HEK293 (cell line): ENCODE results near the gene YIF1B.
A peak's percentile ranks its signal among the peaks of the same experiment; 100 is the strongest.

Source experiments
- BCL11A ChIP-seq: fragments of 450-650 bp; formaldehyde crosslinking; IDR thresholded peaks from 2 replicates; pipeline ENCODE4 v1.5.1; 2016; ENCODE audit warnings: low read depth, missing biosample characterization, missing genetic modification characterization
- BCL11B ChIP-seq: fragments of 450-650 bp; formaldehyde crosslinking; IDR thresholded peaks from 2 replicates; pipeline ENCODE4 v1.5.1; 2016; ENCODE audit warnings: low read depth, missing biosample characterization, missing genetic modification characterization
- GLIS1 ChIP-seq: fragments of 450-650 bp; formaldehyde crosslinking; IDR thresholded peaks from 2 replicates; pipeline ENCODE4 v1.5.1; 2016; ENCODE audit warnings: missing biosample characterization, missing genetic modification characterization
- KLF10 ChIP-seq: fragments of 450-650 bp; IDR thresholded peaks from 2 replicates; pipeline ENCODE4 v1.5.1; 2018; ENCODE audit warnings: missing biosample characterization, mild to moderate bottlenecking, missing genetic modification characterization
- SALL2 ChIP-seq: fragments of 450-650 bp; formaldehyde crosslinking; IDR thresholded peaks from 2 replicates; pipeline ENCODE4 v1.5.0; 2017; ENCODE audit warnings: missing biosample characterization, mild to moderate bottlenecking, missing genetic modification characterization, borderline replicate concordance
- ZBTB17 ChIP-seq: fragments of 450-650 bp; formaldehyde crosslinking; IDR thresholded peaks from 2 replicates; pipeline ENCODE4 v1.5.1; 2016; ENCODE audit warnings: missing biosample characterization, missing genetic modification characterization
- ZBTB21 ChIP-seq: fragments of 450-650 bp; formaldehyde crosslinking; IDR thresholded peaks from 2 replicates; pipeline ENCODE4 v1.5.1; 2017; ENCODE audit warnings: missing biosample characterization, missing genetic modification characterization
- ZBTB7A ChIP-seq: fragments of 450-650 bp; formaldehyde crosslinking; IDR thresholded peaks from 2 replicates; pipeline ENCODE4 v1.5.1; 2016; ENCODE audit warnings: low read depth, missing biosample characterization, missing genetic modification characterization
- ZNF2 ChIP-seq: fragments of 450-650 bp; formaldehyde crosslinking; IDR thresholded peaks from 2 replicates; pipeline ENCODE4 v1.5.1; 2016; ENCODE audit warnings: missing biosample characterization, missing genetic modification characterization
- ZNF239 ChIP-seq: fragments of 450-650 bp; formaldehyde crosslinking; IDR thresholded peaks from 2 replicates; pipeline ENCODE4 v1.5.1; 2016; ENCODE audit warnings: missing biosample characterization, missing genetic modification characterization
- ZNF324 ChIP-seq: fragments of 450-650 bp; formaldehyde crosslinking; IDR thresholded peaks from 2 replicates; pipeline ENCODE4 v1.5.1; 2016; ENCODE audit warnings: missing biosample characterization, missing genetic modification characterization
- ZNF48 ChIP-seq: fragments of 450-650 bp; formaldehyde crosslinking; IDR thresholded peaks from 2 replicates; pipeline ENCODE4 v1.5.1; 2016; ENCODE audit warnings: missing biosample characterization, missing genetic modification characterization
- ZNF560 ChIP-seq: fragments of 450-650 bp; formaldehyde crosslinking; IDR thresholded peaks from 2 replicates; pipeline ENCODE4 v1.5.1; 2017; ENCODE audit warnings: missing biosample characterization, missing genetic modification characterization, borderline replicate concordance
- ZNF621 ChIP-seq: fragments of 450-650 bp; formaldehyde crosslinking; IDR thresholded peaks from 2 replicates; pipeline ENCODE4 v1.5.1; 2017; ENCODE audit warnings: missing biosample characterization, missing genetic modification characterization
- ZNF623 ChIP-seq: fragments of 450-650 bp; formaldehyde crosslinking; IDR thresholded peaks from 2 replicates; pipeline ENCODE4 v1.5.1; 2016; ENCODE audit warnings: missing biosample characterization, missing genetic modification characterization
- ZSCAN18 ChIP-seq: fragments of 450-650 bp; formaldehyde crosslinking; IDR thresholded peaks from 2 replicates; pipeline ENCODE4 v1.5.1; 2016; ENCODE audit warnings: missing biosample characterization, missing genetic modification characterization
- ZSCAN23 ChIP-seq: fragments of 450-650 bp; formaldehyde crosslinking; IDR thresholded peaks from 2 replicates; pipeline ENCODE4 v1.5.1; 2016; ENCODE audit warnings: missing biosample characterization, missing genetic modification characterization
- ZXDB ChIP-seq: fragments of 450-650 bp; formaldehyde crosslinking; IDR thresholded peaks from 2 replicates; pipeline ENCODE4 v1.5.1; 2016; ENCODE audit warnings: missing biosample characterization, missing genetic modification characterization
- TF ChIP-seq, protein P1 (sequence below): fragments of 450-650 bp; formaldehyde crosslinking; IDR thresholded peaks from 2 replicates; pipeline ENCODE4 v1.5.1; 2016; ENCODE audit warnings: missing biosample characterization, missing genetic modification characterization
- TF ChIP-seq, protein P2 (sequence below): fragments of 450-650 bp; formaldehyde crosslinking; conservative IDR thresholded peaks from 2 replicates; pipeline ENCODE4 v1.5.1; 2016; ENCODE audit warnings: low read depth, missing biosample characterization, missing genetic modification characterization
- TF ChIP-seq, protein P3 (sequence below): sonication (generic); formaldehyde crosslinking; IDR thresholded peaks from 2 replicates; pipeline ENCODE4 v1.8.1; 2022; ENCODE audit warnings: mild to moderate bottlenecking, moderate library complexity, missing genetic modification reagents
- TF ChIP-seq, protein P4 (sequence below): fragments of 450-650 bp; formaldehyde crosslinking; IDR thresholded peaks from 2 replicates; pipeline ENCODE4 v1.5.1; 2016; ENCODE audit warnings: missing biosample characterization, missing genetic modification characterization
- TF ChIP-seq, protein P5 (sequence below): fragments of 450-650 bp; formaldehyde crosslinking; IDR thresholded peaks from 2 replicates; pipeline ENCODE4 v1.5.1; 2016; ENCODE audit warnings: missing biosample characterization, missing genetic modification characterization
- TF ChIP-seq, protein P6 (sequence below): fragments of 450-650 bp; formaldehyde crosslinking; IDR thresholded peaks from 2 replicates; pipeline ENCODE4 v1.5.1; 2016; ENCODE audit warnings: missing biosample characterization, missing genetic modification characterization

The YIF1B gene

DNA sequence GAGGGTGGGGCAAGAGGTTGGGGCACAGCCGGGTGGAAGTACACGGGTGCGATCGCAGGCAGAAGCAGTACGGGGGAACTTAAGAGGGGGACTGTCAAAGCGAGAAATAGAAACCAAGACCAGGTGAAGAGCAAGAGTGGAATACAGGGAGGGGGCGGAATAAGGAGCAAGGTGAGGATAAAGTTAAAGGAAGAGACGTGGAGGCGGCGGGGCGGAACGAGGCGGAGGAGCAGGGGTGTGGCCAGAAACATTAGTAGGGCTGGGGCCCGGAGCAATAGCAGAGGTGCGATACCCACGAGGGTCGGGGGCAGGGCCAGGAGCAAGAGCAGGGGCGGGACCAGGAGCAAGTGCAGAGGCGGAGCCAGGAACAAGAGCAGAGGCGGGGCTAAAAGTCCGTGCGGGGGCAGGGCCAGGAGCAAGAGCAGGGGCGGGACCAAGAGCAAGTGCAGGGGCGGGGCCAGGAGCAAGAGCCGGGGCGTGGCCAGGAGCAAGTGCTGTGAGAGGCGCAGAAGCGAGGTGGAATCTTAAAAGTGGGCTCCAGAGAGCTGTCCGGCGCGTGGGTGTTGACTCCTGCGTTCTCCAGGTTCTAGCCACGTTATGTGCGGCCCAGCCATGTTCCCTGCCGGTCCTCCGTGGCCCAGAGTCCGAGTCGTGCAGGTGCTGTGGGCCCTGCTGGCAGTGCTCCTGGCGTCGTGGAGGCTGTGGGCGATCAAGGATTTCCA lies 21.1 kb upstream of the YIF1B start (continued):
- peak; percentile 98 for TF ChIP-seq ZBTB7A (tag by site-specific recombination)
- peak; percentile 94 for TF ChIP-seq ZNF324 (tag by site-specific recombination)
- no peak for TF ChIP-seq ZNF560 (tag by site-specific recombination)
- no peak for TF ChIP-seq ZNF621 (tag by site-specific recombination)
- TF ChIP-seq GLIS1 (tag by site-specific recombination): peak; percentile 31; the same call in 1 of the 2 replicates
- TF ChIP-seq BCL11B (tag by site-specific recombination): peak; percentile 94
- TF ChIP-seq, protein P1, sequence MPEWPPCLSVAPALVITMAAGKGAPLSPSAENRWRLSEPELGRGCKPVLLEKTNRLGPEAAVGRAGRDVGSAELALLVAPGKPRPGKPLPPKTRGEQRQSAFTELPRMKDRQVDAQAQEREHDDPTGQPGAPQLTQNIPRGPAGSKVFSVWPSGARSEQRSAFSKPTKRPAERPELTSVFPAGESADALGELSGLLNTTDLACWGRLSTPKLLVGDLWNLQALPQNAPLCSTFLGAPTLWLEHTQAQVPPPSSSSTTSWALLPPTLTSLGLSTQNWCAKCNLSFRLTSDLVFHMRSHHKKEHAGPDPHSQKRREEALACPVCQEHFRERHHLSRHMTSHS (tag by site-specific recombination): no peak
- TF ChIP-seq BCL11A (tag by site-specific recombination): 0 out of 2 replicates have a peak, but pooled peaks have one; percentile 70
- TF ChIP-seq, protein P2, sequence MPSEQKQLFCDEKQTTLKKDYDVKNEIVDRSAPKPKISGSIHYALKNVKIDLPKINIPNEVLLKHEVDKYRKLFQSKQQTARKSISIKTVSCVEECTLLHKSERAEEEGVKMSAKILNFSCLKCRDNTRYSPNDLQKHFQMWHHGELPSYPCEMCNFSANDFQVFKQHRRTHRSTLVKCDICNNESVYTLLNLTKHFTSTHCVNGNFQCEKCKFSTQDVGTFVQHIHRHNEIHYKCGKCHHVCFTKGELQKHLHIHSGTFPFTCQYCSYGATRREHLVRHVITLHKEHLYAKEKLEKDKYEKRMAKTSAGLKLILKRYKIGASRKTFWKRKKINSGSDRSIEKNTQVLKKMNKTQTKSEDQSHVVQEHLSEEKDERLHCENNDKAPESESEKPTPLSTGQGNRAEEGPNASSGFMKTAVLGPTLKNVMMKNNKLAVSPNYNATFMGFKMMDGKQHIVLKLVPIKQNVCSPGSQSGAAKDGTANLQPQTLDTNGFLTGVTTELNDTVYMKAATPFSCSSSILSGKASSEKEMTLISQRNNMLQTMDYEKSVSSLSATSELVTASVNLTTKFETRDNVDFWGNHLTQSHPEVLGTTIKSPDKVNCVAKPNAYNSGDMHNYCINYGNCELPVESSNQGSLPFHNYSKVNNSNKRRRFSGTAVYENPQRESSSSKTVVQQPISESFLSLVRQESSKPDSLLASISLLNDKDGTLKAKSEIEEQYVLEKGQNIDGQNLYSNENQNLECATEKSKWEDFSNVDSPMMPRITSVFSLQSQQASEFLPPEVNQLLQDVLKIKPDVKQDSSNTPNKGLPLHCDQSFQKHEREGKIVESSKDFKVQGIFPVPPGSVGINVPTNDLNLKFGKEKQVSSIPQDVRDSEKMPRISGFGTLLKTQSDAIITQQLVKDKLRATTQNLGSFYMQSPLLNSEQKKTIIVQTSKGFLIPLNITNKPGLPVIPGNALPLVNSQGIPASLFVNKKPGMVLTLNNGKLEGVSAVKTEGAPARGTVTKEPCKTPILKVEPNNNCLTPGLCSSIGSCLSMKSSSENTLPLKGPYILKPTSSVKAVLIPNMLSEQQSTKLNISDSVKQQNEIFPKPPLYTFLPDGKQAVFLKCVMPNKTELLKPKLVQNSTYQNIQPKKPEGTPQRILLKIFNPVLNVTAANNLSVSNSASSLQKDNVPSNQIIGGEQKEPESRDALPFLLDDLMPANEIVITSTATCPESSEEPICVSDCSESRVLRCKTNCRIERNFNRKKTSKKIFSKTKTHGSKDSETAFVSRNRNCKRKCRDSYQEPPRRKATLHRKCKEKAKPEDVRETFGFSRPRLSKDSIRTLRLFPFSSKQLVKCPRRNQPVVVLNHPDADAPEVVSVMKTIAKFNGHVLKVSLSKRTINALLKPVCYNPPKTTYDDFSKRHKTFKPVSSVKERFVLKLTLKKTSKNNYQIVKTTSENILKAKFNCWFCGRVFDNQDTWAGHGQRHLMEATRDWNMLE (tag by site-specific recombination): 0 out of 2 replicates have a peak, but pooled peaks have one; percentile 21
- TF ChIP-seq ZNF623 (tag by site-specific recombination): peak; percentile 36; the same call in 1 of the 2 replicates
- TF ChIP-seq ZSCAN18 (tag by site-specific recombination): peak; percentile 86; the same call in 1 of the 2 replicates
- TF ChIP-seq, protein P3, sequence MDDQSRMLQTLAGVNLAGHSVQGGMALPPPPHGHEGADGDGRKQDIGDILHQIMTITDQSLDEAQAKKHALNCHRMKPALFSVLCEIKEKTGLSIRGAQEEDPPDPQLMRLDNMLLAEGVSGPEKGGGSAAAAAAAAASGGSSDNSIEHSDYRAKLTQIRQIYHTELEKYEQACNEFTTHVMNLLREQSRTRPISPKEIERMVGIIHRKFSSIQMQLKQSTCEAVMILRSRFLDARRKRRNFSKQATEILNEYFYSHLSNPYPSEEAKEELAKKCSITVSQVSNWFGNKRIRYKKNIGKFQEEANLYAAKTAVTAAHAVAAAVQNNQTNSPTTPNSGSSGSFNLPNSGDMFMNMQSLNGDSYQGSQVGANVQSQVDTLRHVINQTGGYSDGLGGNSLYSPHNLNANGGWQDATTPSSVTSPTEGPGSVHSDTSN (CRISPR knock-in tag): no peak
- TF ChIP-seq SALL2 (tag by site-specific recombination): no peak
- TF ChIP-seq, protein P4, sequence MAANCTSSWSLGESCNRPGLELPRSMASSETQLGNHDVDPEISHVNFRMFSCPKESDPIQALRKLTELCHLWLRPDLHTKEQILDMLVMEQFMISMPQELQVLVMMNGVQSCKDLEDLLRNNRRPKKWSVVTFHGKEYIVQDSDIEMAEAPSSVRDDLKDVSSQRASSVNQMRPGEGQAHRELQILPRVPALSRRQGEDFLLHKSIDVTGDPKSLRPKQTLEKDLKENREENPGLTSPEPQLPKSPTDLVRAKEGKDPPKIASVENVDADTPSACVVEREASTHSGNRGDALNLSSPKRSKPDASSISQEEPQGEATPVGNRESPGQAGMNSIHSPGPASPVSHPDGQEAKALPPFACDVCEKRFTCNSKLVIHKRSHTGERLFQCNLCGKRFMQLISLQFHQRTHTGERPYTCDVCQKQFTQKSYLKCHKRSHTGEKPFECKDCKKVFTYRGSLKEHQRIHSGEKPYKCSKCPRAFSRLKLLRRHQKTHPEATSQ (tag by site-specific recombination): peak; percentile 98
- TF ChIP-seq, protein P5, sequence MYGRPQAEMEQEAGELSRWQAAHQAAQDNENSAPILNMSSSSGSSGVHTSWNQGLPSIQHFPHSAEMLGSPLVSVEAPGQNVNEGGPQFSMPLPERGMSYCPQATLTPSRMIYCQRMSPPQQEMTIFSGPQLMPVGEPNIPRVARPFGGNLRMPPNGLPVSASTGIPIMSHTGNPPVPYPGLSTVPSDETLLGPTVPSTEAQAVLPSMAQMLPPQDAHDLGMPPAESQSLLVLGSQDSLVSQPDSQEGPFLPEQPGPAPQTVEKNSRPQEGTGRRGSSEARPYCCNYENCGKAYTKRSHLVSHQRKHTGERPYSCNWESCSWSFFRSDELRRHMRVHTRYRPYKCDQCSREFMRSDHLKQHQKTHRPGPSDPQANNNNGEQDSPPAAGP (tag by site-specific recombination): peak; percentile 73
- peak; percentile 89; the same call in 1 of the 2 replicates for TF ChIP-seq ZSCAN23 (tag by site-specific recombination)
- TF ChIP-seq KLF10 (tag by site-specific recombination): peak; percentile 95; the same call in 1 of the 2 replicates
- peak; percentile 95 for TF ChIP-seq ZNF2
- TF ChIP-seq, protein P6, sequence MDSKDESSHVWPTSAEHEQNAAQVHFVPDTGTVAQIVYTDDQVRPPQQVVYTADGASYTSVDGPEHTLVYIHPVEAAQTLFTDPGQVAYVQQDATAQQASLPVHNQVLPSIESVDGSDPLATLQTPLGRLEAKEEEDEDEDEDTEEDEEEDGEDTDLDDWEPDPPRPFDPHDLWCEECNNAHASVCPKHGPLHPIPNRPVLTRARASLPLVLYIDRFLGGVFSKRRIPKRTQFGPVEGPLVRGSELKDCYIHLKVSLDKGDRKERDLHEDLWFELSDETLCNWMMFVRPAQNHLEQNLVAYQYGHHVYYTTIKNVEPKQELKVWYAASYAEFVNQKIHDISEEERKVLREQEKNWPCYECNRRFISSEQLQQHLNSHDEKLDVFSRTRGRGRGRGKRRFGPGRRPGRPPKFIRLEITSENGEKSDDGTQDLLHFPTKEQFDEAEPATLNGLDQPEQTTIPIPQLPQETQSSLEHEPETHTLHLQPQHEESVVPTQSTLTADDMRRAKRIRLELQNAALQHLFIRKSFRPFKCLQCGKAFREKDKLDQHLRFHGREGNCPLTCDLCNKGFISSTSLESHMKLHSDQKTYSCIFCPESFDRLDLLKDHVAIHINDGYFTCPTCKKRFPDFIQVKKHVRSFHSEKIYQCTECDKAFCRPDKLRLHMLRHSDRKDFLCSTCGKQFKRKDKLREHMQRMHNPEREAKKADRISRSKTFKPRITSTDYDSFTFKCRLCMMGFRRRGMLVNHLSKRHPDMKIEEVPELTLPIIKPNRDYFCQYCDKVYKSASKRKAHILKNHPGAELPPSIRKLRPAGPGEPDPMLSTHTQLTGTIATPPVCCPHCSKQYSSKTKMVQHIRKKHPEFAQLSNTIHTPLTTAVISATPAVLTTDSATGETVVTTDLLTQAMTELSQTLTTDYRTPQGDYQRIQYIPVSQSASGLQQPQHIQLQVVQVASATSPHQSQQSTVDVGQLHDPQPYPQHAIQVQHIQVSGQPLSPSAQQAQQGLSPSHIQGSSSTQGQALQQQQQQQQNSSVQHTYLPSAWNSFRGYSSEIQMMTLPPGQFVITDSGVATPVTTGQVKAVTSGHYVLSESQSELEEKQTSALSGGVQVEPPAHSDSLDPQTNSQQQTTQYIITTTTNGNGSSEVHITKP (tag by site-specific recombination): peak; percentile 100
- TF ChIP-seq ZNF48 (tag by site-specific recombination): no peak
- no peak; the same call in 1 of the 2 replicates for TF ChIP-seq ZNF239
- TF ChIP-seq ZBTB17 (tag by site-specific recombination): peak; percentile 98
- peak; percentile 83 for TF ChIP-seq ZBTB21
- peak; percentile 100 for TF ChIP-seq ZXDB (tag by site-specific recombination)
